Effector CD4-positive, alpha-beta T cell (primary cell): ENCODE results near the gene SAMD4A.

Source experiments
- DNase-seq: peaks from one replicate; pipeline ENCODE4 v3.0.0-alpha.2; 2020

The SAMD4A gene

DNA sequence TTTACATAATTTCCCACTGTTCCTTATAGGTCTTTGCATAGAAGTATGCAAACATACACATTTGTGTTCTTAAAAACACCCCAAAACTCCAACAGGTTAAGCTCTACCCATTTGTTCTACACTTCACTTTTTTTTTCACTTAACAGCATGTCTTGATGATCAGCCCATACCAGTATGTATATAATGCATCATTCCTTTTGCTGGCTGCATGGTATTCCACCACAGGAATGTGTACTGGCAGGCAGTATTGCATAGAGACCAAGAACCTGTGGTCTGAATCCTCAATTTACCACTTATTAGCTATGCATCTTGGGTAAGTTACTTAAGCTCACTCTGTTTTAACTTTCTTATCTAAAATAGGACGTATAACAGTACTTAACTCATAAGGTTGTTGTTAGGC lies 65.5 kb downstream of the SAMD4A start:
- DNase-seq: no peak

DNA sequence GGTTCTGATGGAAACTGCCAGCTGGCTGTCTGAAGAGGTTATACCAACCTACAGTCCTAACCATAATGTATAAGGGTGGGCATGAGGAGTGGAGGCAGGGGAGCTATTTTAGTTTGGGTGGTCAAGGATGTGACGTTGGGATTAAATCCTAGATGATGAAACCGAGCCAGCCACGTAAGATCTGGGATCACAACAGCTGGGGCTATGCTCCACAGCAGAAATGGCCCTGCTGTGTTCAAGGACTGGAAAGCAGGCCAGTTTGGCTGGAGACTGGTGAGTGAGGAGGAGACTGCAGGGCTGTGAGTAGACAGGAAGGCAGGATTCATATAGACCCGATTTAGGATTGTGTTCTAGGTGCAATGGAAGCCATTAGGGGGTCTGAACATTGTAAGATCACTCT lies 66.1 kb downstream of the SAMD4A start:
- no peak for DNase-seq

DNA sequence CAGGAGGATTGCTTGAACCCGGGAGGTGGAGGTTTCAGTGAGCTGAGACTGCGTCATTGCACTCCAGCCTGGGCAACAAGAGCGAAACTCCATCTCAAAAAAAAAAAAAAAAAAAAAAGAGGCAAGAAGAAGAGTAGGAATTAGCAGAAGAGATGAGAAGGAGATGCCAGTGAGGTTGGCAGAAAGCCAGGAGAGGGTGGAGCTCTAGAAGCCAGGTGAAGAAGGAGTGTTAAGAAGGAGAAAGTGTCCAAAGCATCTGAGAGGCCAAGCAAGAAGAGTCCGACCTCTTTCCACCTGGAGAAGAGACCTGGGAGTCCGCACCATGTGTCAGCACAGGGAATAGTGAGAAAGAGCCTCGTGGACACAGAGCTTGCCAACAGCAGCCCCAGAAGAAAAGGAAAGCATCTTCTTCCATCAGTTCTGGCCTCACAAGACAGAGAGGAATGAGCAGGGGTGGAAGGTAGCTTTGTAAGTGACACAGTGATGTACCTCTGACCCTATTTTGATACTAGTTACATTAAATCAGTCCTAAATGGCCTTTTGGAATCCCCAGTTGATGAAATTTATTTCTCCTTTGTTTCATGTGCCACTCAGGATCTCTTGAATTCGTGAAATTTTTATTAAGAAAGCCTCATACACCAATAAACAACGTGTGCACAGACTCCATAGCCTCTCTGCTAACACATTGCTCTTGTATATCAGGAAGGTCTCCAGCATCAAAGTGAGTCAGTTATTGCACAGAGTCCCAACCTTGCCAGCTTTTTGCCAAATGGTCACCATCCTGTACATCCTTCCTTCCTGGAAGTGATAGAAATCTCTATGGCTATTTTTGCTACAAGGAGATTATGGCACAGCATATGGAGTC lies 70.6 kb downstream of the SAMD4A start:
- no peak for DNase-seq

DNA sequence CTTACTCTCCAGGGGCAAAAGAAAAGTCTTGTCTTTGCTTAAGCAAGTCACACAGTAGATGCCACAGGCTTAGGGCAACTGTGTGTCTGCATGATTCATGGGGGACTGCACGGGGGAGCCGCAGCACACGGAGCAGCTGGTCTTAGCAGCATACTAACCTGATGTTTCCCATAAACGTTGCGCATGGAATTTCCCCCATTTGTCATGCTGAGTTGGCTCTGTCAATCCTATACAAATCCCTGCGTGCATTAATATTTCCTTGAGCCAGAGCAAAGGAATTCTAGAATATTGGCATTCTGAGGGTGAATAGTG lies 71.2 kb downstream of the SAMD4A start:
- DNase-seq: no peak

DNA sequence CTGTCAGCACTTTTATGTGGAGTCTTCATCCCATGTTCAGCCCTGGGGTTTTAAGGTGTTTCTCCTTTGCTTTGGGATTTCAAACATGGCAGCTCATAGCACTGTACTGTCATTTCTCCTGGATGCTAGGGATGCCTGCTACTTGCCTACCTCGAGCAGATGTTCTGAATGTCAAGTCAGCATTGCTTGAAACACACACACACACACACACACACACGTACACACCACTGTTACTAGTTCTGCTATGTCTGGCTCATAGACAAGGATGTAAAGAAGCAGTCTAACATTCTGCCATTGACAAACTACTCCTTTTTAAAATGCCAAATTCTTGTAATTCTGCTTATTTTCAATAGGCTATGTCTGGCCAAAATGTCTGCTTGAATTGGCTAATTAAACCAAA lies 72.7 kb downstream of the SAMD4A start:
- no peak for DNase-seq

DNA sequence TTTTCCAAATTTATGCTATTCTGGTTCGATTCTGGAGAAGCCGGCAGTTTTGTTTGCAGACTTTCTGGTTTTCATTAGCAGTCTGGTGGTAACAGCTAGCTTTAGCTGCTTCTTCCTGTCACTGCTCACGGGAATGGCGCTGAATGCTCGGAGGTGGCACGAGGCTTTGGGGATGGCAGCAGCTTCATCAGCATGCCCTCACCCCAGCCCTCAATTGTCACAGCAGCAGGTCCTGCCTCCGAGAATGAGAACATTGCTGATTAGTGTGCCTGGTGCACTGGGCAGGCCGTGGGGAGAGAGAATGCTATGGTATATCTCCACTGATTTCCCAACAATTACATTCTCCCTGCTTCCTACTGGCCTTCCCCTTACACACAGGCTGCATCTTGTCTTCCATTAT lies 73.6 kb downstream of the SAMD4A start:
- no peak for DNase-seq

DNA sequence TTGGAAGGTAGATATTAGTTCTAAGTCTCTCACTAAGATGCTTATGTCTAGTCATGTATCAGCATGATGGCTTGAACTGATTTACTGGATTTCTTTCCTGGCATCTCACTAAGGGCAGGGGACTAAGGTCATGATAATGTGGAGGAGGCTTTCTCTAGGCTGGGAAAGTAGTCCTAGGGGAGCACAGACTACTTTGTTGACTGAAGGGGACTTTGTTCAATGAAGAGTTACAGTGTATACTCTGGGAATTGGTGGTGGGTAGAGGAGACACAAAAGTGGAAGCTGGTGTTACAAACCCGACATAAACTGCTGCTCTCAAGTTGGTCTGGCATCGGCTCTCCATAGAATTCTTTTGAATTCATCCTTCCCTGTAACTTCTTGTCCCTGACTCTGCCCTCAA lies 75.2 kb downstream of the SAMD4A start:
- no peak for DNase-seq

DNA sequence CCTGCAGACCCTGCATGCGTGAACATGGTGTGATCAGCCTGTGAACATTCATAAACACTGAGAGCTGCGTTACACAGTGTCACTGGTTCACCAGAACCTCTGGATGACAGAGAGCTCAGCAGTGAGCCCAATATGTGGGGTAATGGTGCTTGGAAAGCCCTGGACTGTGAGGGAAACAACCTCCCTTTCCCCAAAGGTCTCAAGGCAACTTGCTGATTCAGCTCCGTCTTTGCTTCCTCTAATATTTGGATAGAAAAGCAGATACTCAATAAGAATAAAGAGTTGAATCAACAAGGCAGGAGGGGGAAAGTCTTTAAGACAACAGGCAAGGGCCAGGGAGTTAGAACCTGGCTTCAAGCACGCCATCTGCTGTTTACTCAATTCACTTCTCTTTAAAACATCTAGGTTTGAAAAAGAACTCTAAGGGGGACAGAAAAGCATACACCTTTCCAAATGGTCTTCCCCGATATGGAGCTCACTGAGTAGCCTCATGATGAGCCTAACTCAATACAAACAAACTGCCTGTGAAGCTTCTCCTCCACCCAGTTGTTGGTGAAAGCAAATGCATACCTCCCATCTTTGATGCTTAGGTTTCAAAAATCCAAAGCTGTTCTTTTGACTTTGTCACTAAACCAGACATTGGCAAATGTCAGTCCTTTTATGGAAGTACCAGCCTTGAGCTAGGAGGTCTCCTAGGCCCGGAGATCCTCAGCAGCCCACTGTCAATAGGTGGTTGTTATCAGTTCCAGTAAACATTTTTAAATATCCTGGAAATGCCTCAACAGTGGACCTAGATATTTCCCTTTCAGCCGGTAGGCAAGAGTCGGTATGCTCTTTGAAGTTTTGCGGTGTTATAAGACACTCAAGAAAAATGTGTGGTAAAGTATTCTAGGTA lies 76.1 kb downstream of the SAMD4A start:
- no peak for DNase-seq

DNA sequence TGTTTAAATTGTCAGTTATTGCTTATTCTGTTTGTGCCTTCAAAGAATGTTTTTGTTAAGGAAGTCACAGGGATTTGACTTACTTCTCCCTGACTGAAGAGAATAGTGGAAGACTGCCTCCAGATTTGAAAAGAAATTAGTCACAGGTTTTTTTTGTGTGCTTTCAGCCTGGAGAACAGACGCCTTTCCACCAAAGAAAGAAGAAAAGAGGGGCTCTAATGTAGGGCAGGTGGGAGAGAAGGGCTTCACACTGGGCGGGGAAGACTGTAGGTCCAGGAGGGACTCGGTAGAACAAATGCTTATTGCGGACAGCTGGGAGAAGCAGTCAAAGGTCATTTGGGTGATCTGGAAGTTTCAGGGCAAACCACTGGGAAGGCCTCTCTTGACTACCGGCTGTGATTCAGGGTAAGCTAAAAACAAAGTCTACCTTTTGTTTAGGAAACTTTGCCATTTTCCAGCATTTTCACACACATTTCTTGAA lies 76.8 kb downstream of the SAMD4A start:
- no peak for DNase-seq

DNA sequence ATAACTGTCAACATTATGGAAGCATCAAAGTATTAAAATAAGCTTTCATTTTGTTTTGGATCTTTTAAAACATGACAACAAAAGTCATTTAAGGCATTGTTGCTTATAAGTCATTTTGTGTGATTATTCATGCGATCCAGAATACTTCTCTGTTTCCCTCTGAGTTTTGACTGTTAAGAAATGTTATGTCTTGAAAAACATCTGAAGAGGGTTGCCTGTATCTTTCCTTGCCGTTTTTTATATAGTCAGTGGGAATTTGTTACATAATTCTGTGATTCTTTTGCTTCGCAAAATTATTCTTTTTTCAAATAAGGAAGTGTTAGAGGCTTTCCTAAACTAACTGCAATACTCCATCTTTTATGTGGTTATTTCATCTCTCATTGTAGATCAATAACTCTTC lies 78.7 kb downstream of the SAMD4A start:
- DNase-seq: no peak

DNA sequence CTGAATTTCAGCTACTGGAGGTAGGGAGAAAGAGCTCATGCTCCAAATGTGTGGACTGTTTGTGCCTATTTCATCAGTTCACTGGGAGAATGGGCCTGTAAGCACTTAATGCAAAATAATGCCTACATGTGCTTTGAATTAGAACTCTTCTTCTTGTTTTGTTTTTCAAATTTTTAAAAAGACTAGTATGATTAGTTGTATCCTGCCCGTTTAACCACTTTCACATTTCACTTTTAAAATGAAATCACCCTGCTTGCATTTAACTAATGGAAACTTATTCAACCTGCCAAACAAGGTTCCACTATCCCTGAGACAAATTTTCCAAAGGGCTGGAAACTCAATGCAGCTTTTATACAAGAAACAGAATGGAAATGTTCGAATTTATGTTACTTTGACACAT lies 79.7 kb downstream of the SAMD4A start:
- DNase-seq: no peak

DNA sequence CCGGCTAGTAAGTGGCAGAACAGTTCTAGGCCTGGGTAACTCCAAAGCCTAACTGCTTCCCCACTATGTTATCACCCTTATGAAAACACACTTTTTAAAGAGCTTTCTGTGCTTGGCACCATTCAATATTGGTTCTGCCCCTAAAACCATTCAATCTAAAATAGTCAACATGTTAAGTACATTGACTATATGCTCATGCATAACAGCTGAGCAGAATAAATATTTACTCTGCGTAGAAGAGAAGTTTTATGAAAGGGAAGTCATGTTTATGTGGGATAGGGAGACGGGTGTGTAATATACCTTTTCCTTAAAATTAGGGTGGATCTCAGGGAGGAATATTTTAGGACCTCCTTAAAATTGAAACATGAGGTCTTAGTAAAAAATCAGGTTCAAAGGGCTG lies 80.5 kb downstream of the SAMD4A start:
- DNase-seq: no peak

DNA sequence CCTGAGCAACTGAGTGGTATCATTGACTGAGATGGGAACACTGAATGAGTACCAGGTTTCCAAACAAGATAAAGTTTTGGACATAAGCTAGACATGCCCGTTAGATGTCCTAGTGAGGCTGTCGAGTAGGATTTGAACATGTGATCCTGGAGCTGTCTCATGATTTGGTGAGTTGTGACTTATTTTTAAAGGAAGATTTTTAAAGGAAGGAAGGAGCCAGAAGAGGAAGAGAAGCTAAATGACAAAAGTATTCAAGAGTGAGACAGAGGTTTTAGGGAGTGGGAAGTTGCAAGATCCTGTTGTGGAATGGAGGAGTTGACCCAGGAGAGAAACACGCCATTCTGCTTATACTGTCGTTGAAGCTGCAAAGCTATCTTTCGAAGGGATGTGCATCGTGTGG lies 82.1 kb downstream of the SAMD4A start:
- no peak for DNase-seq

DNA sequence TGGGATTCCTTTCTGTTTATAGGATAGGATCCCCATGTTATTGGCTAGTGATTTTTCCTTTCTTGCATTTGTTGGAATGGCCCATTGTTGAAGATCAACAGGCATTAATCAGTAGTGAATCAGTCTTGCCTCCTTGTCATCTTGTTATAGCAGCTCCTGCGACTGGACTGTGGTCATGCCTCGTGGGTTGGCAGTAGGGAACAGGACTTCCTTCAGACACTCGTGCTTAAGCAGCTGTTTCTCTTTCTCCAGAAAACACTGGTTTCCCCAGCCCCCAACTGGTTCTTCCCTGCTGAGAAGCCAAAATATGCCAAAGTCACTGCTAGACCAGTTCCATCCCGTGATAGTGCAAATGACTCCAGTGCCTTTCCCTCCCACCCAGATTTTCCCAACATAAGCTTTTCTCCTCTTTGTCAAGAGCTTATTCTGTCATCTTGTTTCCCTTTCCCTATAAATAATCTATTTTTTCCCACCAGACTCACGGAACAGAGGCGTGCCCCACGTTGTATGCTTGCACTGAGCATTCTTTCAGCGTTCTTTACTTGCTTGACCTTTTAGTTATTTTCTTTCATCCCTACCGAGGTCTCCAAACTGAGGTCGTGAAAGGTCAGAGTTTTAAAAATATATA lies 83.5 kb downstream of the SAMD4A start:
- DNase-seq: no peak

DNA sequence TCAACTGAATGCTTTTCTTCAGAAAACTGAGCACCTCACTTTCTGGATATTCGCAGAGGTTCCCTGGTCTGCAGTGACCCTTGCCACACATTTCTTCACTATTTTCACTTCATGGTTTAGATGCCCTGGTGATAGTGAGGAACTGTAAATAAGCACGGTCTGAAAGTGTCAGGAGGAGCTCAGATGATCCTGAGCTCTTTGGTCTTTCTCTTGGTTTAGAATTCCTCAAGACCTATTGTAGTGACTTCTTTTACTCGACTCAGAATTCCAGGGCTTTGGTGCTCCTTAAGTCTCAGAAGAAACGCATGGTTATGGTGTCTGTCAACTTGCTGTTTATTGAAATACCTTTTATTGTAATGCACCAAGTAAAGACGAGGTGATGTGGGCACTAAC lies 84.0 kb downstream of the SAMD4A start:
- DNase-seq: no peak

DNA sequence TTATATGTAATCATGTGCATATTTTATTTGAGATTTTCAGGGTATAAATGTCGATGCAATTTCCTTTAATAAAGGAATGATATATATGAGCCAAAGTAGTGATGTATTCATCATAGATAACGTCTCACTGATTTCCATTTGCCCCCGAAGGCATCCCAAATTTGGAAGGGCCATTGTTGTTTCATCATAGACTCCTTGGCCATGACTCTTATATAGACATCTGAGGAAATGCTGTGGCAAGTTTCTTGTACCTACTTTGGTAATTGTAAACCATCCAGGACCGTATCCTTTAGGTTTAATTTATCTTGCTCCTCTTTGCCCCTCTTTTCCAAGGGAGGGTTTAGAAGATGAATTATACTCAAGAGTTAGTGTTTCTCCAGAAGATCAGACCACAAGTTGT lies 84.7 kb downstream of the SAMD4A start:
- no peak for DNase-seq

DNA sequence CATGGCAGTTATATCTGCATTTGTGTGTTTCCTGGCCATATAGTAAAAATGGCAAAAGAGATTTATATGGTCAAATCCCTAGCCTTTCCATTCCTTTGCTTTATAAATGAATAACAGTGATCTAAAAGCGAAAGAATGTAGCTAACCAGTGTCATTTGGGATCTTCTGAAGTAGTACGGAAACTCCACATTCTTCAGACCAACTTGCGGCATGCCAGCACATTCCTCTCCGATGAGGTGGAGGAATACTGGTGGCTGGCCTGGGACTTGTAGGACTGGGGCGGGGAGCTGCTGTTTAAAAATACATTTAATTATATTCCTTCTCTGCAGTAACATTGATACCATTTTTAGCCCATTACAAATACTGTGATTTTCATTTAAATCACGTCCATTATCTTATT lies 85.3 kb downstream of the SAMD4A start:
- DNase-seq: no peak

DNA sequence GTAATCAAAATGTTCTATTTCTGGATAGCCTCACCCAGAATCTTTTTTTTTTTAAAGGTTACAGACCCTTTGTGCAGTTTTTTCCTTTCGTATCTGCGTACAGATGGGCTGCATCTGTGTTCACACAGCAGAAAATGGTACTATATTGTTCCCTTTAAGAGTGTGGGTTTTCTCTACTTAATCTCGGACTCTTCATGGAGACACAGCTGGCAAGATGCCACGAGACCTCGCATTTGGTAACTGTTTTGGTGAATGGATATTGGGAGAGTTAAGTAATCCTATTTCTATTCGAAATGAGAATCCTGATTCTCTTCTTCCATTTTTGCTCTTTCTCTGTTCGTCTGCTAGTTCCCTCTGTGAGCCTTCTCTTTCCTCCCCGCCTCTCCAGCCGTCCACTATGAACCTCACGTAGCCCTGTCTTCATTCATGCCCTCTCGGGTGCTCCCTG lies 85.7 kb downstream of the SAMD4A start:
- DNase-seq: no peak

DNA sequence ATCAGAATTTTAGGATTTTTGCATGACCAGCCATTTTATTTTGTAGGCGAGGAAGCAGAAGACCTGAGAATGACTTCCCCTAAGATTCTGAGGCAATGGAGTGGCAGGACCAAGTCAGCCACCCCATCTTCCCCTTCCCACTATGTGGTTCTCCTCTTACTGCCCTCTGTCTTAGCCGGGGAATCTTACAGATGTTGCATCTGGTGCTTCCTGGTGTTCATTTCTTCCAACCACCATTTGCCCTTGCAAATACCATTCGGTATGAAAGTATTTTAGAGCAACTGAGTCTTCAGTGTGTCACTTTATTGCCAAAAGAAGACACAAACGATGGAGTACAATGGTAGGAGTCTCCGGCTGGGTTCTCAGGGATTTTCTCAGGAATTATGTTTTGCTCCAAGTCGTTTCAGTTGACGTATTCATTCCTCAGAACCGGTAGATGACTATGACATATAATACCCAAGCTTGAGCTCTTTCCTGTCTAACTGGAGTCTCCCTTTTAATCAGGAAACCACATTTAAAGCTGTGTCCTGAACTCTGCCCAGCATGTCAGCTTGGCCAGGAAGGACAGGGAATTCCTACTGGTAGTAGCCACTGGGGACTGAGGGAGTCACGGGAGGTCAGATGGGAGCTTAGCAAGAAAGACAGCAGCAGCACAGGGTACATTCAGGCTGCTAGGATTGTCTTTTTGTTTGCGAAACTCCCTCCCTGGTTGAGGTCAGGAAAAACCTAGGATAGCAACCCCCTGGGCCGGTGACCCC lies 87.0 kb downstream of the SAMD4A start:
- no peak for DNase-seq

DNA sequence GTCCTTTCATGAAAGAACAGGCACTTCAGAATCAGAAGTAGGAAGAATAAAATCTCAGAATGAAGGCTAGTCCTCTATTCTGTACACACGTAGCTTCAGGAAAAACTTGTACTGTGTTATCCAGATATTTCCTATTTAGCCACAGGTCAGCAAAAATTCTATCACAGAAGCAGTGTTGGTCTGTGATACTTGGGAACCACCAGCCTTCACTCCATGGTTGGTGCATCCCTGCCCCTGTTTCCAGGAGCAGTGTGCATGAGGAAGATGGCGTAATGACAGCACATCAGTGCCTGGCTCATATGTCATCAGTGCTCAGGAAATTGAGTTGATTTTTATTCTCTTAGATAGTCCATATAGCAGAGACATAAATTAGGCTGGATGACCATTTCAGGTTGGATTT lies 87.7 kb downstream of the SAMD4A start:
- DNase-seq: no peak

DNA sequence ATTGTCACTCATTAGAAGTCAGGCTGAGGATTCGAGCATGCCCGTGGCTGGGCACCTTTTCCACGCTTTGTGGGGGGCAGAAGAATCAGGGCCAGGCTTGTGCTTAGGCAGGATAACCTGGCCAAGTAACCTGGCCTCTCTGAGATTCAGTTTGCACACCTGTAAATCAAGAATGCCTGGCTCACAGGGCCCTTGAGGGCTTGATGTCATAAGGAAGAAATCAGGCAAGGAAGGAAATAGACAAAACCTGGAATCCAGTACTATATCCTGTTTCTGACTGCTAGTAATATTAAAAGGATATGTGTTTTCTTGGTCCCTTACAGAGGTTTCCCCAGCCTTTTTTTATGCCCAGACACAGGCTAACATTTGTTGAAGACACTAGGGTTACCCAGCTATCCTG lies 91.9 kb downstream of the SAMD4A start:
- DNase-seq: no peak

DNA sequence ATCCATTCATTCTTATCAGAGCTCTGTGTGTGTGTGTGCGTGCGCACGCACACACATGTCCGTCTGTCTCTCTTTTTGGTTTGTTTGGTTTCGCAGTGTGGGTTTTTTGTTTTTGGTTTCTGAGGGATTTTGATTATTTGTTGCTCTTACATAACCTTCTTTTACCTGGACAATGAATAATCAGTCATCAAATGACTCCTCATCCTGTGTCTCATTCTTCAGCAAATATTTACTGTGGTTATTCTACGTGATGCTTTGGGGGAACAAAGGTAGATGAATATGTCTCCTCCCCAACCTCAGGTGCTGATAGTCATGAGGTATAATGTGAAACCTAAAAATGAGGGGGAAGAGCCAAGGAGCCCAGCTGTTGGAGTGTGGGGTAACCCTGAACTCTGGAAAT lies 92.4 kb downstream of the SAMD4A start:
- no peak for DNase-seq

DNA sequence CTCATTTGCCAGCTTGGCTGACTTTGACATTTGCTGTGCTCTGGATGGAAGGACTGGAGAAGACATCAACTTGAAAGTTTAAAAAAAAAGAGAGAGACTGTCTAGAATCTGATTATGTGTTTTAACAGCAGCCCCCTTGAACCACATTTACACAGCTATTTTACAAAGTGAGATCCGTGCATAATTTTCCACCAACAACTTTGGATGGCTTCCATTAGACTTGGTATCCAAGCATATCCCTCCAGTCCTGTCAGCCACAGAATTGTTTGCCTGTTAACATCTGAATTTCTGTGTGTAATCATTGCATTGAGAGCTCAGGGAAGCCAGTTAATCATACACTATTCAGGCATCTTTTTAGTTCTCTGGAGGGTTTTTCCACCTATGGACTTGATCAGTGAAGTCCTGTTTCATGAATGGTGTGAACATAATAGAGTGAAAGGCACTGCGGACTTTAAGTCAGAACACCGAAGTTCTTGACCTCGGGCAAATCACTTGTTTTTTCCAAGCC lies 93.7 kb downstream of the SAMD4A start:
- DNase-seq: no peak
